GM12865 (cell line): ENCODE data around the gene DOCK1.

ENCODE experiments used
- DNase-seq: peaks from one replicate; pipeline ENCODE4 v3.0.0; 2010; ENCODE audit warnings: low read depth
- H3K4me3 ChIP-seq: 2 replicates; pipeline ENCODE4 v1.5.1; 2011; ENCODE audit warnings: mild to moderate bottlenecking, low read depth, low read length, control low read depth
- CTCF ChIP-seq: IDR thresholded peaks from 2 replicates; pipeline ENCODE4 v1.5.1; 2011; ENCODE audit warnings: low read length, control low read depth, low read depth, inconsistent platforms; ENCODE audit not compliant: insufficient read depth; ENCODE audit errors: missing control alignments

Gene DOCK1

GRCh38 chr10:127174866-127175265, 269.6 kb downstream of the DOCK1 start:
- TF ChIP-seq CTCF: no peak
- H3K4me3 ChIP-seq: no peak overlapping the region
- no peak for DNase-seq

GRCh38 chr10:127175357-127176110, 270.3 kb downstream of the DOCK1 start:
- H3K4me3 ChIP-seq: no peak overlapping the region
- TF ChIP-seq CTCF: no peak
- DNase-seq: no peak

GRCh38 chr10:127176649-127177048, 271.4 kb downstream of the DOCK1 start:
- no peak overlapping the region for H3K4me3 ChIP-seq
- no peak for TF ChIP-seq CTCF
- no peak for DNase-seq

GRCh38 chr10:127179612-127180250, 274.5 kb downstream of the DOCK1 start:
- TF ChIP-seq CTCF: no peak
- H3K4me3 ChIP-seq: no peak overlapping the region
- DNase-seq: no peak

GRCh38 chr10:127182161-127182560, 276.9 kb downstream of the DOCK1 start:
- no peak for TF ChIP-seq CTCF
- no peak for DNase-seq
- H3K4me3 ChIP-seq: no peak overlapping the region

GRCh38 chr10:127184582-127184981, 279.4 kb downstream of the DOCK1 start:
- DNase-seq: no peak
- H3K4me3 ChIP-seq: no peak overlapping the region
- no peak for TF ChIP-seq CTCF

GRCh38 chr10:127186813-127187212, 281.6 kb downstream of the DOCK1 start:
- no peak for TF ChIP-seq CTCF
- no peak for DNase-seq
- H3K4me3 ChIP-seq: no peak overlapping the region
